Measurements from ENCODE around the gene KISS1R. TPM values are rescaled to one million over a fixed set of nuclear protein-coding genes. Genes with fewer than 3 reads are reported as not detected.

The KISS1R gene
- total RNA-seq, 1 donor from 2014 or later, result not detected

GRCh38 chr19:920051-920864 lies 3.1 kb downstream of the KISS1R start:
- peaks cover 61% of the 10 kb centered on the region for H3K4me1 ChIP-seq

GRCh38 chr19:924553-925086 lies 7.5 kb downstream of the KISS1R start:
- DNase-seq, result no peak
- intact Hi-C loops (cut with micrococcal nuclease), result loop anchor here (10.0 kb wide), 1 partner anchor 160 kb away; no protein-coding TSS in a partner anchor
- TF ChIP-seq CTCF (IDR thresholded peaks at IDR 0.05; ENCODE audit: borderline replicate concordance), result no peak
- Histone ChIP-seq H3K9me3 (replicated peaks) (no peaks in the 10 kb centered on the region), H3K27ac (replicated peaks) (peak overlapping the region; percentile 88), H3K27me3 (ENCODE audit: low read depth) (peaks cover 19% of the 10 kb centered on the region), H3K36me3 (peaks cover 2% of the 10 kb centered on the region), H3K4me3 (peak overlapping the region; percentile 91), H3K4me1 (peaks cover 67% of the 10 kb centered on the region)

More at GRCh38 chr19:920051-920864, 3.1 kb downstream of the KISS1R start:
- no peak for TF ChIP-seq CTCF (IDR thresholded peaks at IDR 0.05; ENCODE audit: borderline replicate concordance)
- Histone ChIP-seq H3K27ac (replicated peaks) (no peak overlapping the region), H3K27me3 (ENCODE audit: low read depth) (peaks cover 56% of the 10 kb centered on the region), H3K36me3 (no peaks in the 10 kb centered on the region), H3K9me3 (replicated peaks) (no peaks in the 10 kb centered on the region), H3K4me3 (peak overlapping the region; percentile 43)
- no peak for DNase-seq
- intact Hi-C loops (cut with micrococcal nuclease), result loop anchor here (10.0 kb wide), 1 partner anchor 155 kb away; no protein-coding TSS in a partner anchor

- Histone ChIP-seq H3K27ac (replicated peaks) (peak overlapping the region; percentile 88), H3K4me1 (peaks cover 63% of the 10 kb centered on the region), H3K9me3 (replicated peaks) (no peaks in the 10 kb centered on the region), H3K4me3 (peak overlapping the region; percentile 91), H3K27me3 (ENCODE audit: low read depth) (peaks cover 14% of the 10 kb centered on the region), H3K36me3 (peaks cover 7% of the 10 kb centered on the region)
- no peak for TF ChIP-seq CTCF (IDR thresholded peaks at IDR 0.05; ENCODE audit: borderline replicate concordance)
- peak; percentile 46 for DNase-seq
- intact Hi-C loops (cut with micrococcal nuclease), result loop anchor here (10.0 kb wide), 1 partner anchor 160 kb away; no protein-coding TSS in a partner anchor
Observed at GRCh38 chr19:925087-925525, 8.0 kb downstream of the KISS1R start.

- TF ChIP-seq CTCF (IDR thresholded peaks at IDR 0.05; ENCODE audit: borderline replicate concordance), result no peak
- Histone ChIP-seq H3K9me3 (replicated peaks) (no peaks in the 10 kb centered on the region), H3K27me3 (ENCODE audit: low read depth) (peaks cover 8% of the 10 kb centered on the region), H3K27ac (replicated peaks) (peak within 1 kb of the TSS; percentile 88), H3K36me3 (peaks cover 7% of the 10 kb centered on the region), H3K4me1 (peaks cover 56% of the 10 kb centered on the region), H3K4me3 (peak within 1 kb of the TSS; percentile 91)
- intact Hi-C loops (cut with micrococcal nuclease), result loop anchor here (10.0 kb wide), 1 partner anchor 161 kb away; no protein-coding TSS in a partner anchor
- peak; percentile 80 for DNase-seq
Observed at GRCh38 chr19:925526-926322, 8.6 kb downstream of the KISS1R start, which contains the start of gene ARID3A. Gene ARID3A (plus strand): TSS chr19:926035. CDS start chr19:929529, 3,494 bp downstream.

GRCh38 chr19:926323-926588 lies 9.1 kb downstream of the KISS1R start:
- Histone ChIP-seq H3K36me3 (peaks cover 7% of the 10 kb centered on the region), H3K4me1 (peaks cover 51% of the 10 kb centered on the region), H3K27me3 (ENCODE audit: low read depth) (peaks cover 3% of the 10 kb centered on the region), H3K27ac (replicated peaks) (peak overlapping the region; percentile 88), H3K9me3 (replicated peaks) (no peaks in the 10 kb centered on the region), H3K4me3 (peak overlapping the region; percentile 91)
- no peak for TF ChIP-seq CTCF (IDR thresholded peaks at IDR 0.05; ENCODE audit: borderline replicate concordance)
- intact Hi-C loops (cut with micrococcal nuclease), result loop anchor here (10.0 kb wide), 1 partner anchor 161 kb away; no protein-coding TSS in a partner anchor
- no peak for DNase-seq

Measured in left ventricle myocardium inferior (tissue), 1 donor.